HG03097 (cell line): ENCODE data around the gene KLHL22.
"Not testable (repeated sequence)": the region's sequence is repeated elsewhere in the genome, so short reads cannot be mapped to it uniquely, and the experiment has no call there.

Experiments used
- ATAC-seq: cut with Tn5 transposase; IDR thresholded peaks from one replicate; pipeline ENCODE4 v1.9.1; 2021; ENCODE audit not compliant: unreplicated experiment, low FRiP score

Gene KLHL22

GRCh38 chr22:20504293-20504922 lies 8.8 kb upstream of the KLHL22 start:
- not testable (repeated sequence) for ATAC-seq

DNA sequence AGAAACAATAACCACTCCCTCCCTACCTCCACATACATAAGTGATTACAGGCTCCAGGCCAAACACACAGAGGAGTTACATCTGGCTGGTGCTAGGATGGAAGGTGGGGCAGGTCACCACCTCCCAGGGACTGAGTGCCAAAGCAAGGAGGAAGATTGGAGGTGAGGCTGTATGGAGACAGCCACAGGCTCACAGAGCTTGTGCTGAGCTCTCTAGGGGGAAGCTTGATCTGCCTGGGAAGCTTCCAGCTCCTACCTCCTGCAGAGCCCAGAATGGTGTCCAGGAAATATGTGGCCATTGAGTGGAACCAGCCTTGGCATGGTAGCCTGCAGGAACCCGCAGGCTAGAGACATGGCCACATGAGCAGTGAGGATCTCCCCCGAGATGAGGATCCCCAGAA lies 8.2 kb upstream of the KLHL22 start:
- ATAC-seq = no peak

DNA sequence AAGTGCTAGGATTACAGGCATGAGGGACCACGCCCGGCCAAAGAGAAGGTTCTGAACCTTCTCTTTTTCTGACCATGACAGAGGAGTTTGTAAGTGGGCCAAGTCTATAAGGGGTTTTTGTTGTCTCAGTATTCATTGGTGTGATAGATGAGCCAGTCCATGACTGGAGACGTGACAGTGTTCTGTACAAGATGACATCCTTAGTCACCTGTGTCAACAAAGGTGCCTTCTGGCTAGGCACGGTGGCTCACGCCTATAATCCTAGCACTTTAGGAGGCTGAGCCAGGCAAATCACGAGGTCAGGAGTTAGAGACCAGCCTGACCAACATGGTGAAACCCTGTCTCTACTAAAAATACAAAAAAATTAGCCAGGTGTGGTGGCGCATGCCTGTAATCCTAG lies 4.2 kb upstream of the KLHL22 start:
- no peak for ATAC-seq

GRCh38 chr22:20498913-20499312 lies 3.3 kb upstream of the KLHL22 start:
- ATAC-seq = no peak

- no peak for ATAC-seq
These were observed 1.8 kb upstream of the KLHL22 start for GRCh38 chr22:20497426-20497825.

GRCh38 chr22:20495861-20496681 lies 476 bp upstream of the KLHL22 start:
- peak; percentile 69 for ATAC-seq

DNA sequence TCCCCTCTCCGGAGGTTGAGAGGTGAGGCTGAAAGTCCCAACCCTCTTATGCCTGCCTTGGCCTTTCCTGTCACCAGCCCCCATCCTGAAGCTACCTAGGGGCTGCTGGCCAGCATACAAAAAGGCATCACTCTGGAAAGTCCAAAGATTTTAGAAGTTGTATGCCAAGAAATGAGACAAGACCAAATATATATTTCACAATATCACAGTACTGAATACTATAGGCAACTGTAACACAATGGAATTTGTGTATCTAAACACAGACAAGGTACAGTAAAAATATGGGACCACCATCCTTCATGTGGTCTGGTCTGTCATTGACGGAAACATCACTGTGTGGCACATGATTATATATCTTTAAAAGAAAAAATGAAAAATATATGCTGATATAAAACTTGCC lies 4.2 kb downstream of the KLHL22 start:
- no peak for ATAC-seq

DNA sequence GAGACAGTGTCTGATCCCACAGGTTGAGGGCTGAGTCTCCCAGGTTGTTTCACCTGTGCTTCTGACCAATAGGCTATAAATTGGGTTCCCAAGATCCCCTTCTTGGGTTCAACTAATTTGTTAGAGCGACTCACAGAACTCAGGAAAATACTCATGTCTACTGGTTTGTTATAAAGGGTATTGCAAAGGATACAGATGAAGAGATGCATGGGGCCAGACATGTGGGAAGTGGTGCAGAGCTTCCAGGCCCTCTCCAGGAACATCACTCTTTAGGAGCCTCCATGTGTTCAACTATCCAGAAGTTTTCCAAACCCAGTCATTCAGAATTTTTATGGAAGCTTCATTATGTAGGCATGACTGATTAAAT lies 4.7 kb downstream of the KLHL22 start:
- no peak for ATAC-seq

DNA sequence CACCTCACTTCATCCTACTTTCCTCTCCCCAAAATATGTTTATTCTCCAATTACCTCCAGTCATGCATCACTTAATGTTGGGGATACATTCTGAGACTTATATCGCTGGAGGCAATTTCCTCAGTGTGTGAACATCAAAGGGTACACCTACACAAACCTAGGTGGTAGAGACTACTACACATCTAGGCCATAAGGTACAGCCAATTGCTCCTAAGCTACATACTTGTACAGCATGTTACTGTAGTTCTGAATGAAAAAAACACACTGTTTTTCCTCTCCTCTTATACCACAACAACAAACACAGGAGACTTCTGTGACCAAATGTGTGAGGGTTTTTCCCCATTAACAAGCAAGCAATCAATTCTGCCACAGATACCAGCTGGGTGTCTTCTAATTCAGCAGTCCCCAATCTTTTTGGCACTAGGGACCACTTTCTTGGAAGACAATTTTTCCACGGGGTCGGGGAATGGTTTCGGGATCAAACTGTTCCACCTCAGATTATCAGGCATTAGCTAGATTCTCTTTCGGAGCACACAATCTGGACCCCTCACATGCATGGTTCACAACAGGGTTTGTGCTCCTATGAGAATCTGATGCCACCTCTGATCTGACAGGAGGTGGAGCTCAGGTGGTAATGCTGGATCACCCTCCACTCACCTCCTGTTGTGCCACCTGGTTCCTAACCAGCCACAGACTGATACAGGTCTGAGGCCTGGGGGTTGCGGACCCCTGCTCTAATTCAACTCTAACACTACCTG lies 5.2 kb downstream of the KLHL22 start:
- no peak for ATAC-seq

DNA sequence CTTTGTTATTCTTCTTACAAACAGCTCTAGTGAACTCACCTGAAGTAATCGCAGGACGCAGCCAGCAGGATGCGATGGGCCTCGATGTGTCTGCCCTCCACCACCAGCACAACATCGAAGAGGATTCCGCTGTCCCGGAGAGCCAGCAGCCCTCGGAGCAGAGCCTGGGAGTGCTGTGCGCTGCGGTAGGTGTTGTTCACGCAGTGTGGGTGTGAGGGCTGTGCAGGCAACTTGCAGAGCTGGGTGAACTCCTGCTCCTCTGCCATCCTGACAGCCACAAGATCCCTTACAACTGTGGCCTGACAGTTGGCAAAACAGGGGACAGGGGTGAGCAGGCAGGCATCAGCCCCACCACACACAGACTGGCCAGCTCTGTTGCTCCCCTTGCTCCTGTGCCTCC lies 6.6 kb downstream of the KLHL22 start:
- ATAC-seq = no peak

- no peak for ATAC-seq
These were observed 7.9 kb downstream of the KLHL22 start for GRCh38 chr22:20487715-20488114.

DNA sequence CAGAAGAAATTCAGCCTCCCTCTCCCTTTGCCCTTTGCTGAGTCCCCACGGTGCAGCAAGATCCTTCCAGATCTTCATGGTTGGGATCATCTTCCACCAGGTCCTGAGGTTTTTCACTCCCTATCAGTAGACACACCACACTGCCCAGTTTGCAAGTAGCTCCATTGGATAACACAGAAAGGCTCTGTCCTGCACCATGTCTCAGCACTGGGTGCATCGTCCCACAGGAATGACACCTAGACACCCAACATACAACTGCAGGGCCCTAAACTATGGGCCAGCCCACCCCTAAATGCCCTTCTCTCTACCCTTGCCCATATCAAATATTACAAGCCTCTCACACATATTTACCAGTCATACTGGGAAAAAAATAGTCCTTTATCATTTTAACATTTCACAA lies 9.4 kb downstream of the KLHL22 start:
- ATAC-seq = no peak

DNA sequence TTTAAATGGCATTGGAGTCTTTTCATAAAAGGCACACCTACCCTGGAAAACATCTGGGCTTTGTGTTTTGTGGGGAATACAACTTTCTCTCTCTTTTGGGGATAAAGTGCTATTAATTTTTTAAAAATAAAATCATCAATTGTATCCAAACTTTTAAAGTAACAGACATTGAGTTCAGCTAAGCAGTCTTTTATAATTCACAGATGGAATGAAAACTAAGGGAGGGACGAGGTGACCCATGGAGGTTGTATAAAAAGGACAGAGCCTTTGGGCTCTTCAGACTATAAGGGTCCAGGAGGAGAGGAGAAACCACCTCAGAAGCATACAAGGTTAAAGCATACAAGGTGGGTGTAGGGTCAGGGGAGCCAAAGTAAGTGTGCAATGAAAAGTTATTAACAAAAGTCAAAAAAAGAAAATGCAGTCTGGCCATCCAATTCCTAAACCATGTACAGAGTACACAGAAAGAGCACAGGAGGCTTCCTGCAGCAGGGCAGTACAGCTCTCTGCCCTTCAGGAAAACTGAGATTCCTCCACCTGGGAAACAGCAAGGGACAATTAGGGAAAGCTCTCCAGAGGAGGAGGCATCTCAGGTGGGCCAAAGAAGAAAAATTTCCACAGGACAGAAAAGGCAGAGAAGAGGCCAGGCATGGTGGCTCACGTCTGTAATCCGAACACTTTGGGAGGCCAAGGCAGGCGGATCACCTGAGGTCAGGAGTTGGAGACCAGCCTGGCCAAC lies 10.5 kb downstream of the KLHL22 start:
- no peak for ATAC-seq

GRCh38 chr22:20483771-20484170 lies 11.8 kb downstream of the KLHL22 start:
- no peak for ATAC-seq

- ATAC-seq = not testable (repeated sequence)
These were observed 12.5 kb downstream of the KLHL22 start for GRCh38 chr22:20483143-20483506.

DNA sequence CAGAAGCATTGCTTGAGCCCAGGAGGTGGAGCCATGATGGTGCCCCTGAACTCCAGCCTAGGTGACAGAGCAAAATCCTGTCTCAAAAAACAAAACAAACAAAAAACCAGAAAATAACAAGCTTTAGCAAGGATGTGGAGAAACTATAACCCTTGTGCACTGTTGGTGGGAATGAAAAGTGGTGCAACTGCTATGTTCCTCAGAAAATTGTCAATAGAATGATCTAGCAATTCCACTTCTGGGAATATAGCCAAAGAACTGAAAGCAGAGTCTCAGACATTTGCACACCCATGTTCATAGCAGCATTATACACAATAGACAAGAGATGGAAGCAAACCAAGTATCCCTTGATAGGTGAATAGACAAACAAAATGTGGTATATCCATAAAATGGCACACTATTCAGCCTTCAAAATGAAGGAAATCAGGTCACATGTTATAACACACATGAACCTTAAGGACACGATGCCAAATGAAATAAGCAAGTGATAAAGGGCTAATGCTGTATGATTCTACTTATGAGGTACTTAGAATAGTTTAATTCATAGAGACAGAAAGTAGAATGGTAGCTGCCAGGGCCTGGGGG lies 15.9 kb downstream of the KLHL22 start:
- no peak for ATAC-seq

- not testable (repeated sequence) for ATAC-seq
These were observed 17.5 kb downstream of the KLHL22 start for GRCh38 chr22:20478059-20478458.

DNA sequence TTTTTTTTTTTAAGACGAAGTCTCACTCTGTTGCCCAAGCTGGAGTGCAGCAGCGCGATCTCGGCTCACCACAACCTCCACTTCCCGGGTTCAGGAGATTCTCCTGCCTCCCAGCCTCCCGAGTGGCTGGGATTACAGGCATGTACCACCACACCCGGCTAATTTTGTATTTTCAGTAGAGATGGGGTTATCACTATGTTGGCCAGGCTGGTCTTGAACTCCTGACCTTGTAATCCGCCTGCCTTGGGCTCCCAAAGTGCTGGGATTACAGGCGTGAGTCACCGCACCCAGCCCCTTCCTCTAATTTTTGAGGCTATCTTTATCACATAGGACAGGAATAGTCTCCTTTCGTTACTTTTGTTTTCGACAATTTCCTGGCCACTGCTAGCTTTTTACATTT lies 20.0 kb downstream of the KLHL22 start:
- not testable (repeated sequence) for ATAC-seq

GRCh38 chr22:20475115-20475436 lies 20.5 kb downstream of the KLHL22 start:
- no peak for ATAC-seq

DNA sequence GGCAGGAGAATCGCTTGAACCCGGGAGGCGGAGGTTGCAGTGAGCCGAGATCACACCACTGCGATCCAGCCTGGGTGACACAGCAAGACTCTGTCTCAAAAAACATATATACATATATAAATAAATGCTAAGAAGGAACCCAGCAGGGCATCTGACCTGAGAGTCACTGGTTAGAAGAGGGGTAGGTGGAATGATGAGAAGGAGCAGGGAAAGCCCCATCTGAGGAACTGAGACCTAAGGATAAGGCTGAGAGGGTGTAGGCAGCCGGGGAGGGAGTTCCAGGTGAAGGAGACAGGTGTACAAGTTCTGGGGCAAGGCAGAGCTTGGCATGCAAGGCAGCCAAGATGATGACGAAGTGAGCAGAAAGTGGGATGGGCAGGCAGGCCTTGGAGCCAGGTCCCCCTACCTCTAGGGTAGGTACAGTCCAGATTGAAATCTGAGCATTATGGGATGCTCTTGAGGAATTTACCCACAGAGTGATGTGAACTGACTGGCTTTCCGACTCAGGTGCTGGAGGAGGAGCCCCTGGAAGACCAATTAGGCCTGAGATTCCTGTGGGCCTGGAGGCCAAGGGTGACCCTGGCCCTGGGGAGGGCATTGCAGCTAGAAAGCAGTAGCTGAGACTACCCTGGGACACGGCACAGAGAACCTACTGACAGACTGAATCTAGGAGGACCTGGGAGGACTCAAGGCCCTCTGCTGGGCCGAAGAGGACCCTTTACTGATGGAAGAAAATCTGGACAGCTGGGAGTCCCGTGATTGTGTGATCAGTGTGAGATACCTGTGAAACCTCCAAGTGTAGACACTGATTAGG lies 22.8 kb downstream of the KLHL22 start:
- no peak for ATAC-seq
